Vagina (tissue), 2 donors: ENCODE measurements around the gene TMBIM6. TPM values are rescaled to one million over a fixed set of nuclear protein-coding genes. Genes with fewer than 3 reads are reported as not detected.

Experiments
- DNase-seq, 2 donors: peaks; one replicate each; pipeline ENCODE4 v3.0.0-alpha.2; 2017; ENCODE audit errors: extremely low spot score in 2 of 2
- H3K27ac ChIP-seq: fragments of 200-600 bp; sonication (generic); one replicate; pipeline ENCODE4 v1.5.1; 2019
- H3K27me3 ChIP-seq: fragments of 200-600 bp; sonication (generic); one replicate; pipeline ENCODE4 v1.5.1; 2019
- H3K36me3 ChIP-seq, 2 donors: fragments of 200-600 bp; sonication (generic); one replicate each; pipeline ENCODE4 v1.5.1; 2017 to 2019
- H3K4me1 ChIP-seq: fragments of 200-600 bp; sonication (generic); one replicate; pipeline ENCODE4 v1.5.1; 2019
- H3K4me3 ChIP-seq, 2 donors: fragments of 200-600 bp; sonication (generic); 1 replicate in 1 of 2; 2 replicates in 1 of 2; pipeline ENCODE4 v1.5.1; 2016 to 2019
- H3K9me3 ChIP-seq: fragments of 200-600 bp; sonication (generic); one replicate; pipeline ENCODE4 v1.5.1; 2019
- CTCF ChIP-seq, 3 experiments: fragments of 450-650 bp in 2 of 3; fragments of 200-600 bp in 1 of 3; sonication (generic) in 1 of 3; IDR thresholded peaks; one replicate each; pipeline ENCODE4 v1.5.1; 2017 to 2019; ENCODE audit warnings: antibody characterized with exemption in 3 of 3, mild to moderate bottlenecking in 2 of 3, moderate library complexity in 2 of 3
- POLR2A ChIP-seq, 2 donors: fragments of 450-650 bp; IDR thresholded peaks; one replicate each; pipeline ENCODE4 v1.6.1; 2017; ENCODE audit warnings: antibody characterized with exemption in 2 of 2, mild to moderate bottlenecking in 2 of 2, moderate library complexity in 2 of 2
- POLR2AphosphoS5 ChIP-seq, 2 donors: sonication (generic); formaldehyde crosslinking; IDR thresholded peaks; one replicate each; pipeline ENCODE4 v1.9.0; 2017; ENCODE audit warnings: antibody characterized with exemption in 2 of 2, mild to moderate bottlenecking in 2 of 2, low read depth in 1 of 2; ENCODE audit not compliant: insufficient read depth in 1 of 2
- intact Hi-C: fragments of 100-400 bp; cut with DNase I; formaldehyde crosslinking; loops from one replicate; pipeline ENCODE4 v1.15.1; 2023
- total RNA-seq: library from RNA; depleted of rRNA; stranded (reverse); fragments of >200 nt; gene quantifications from one replicate; pipeline ENCODE4 v1.2.3, GENCODE V29; 2016

TMBIM6 gene
- total RNA-seq, result 240 TPM

- peaks cover 40% of the 10 kb centered on the region for H3K4me1 ChIP-seq
- H3K36me3 ChIP-seq, result no peaks in the 10 kb centered on the region
- H3K27ac ChIP-seq, result peak within 1 kb of the TSS; percentile 94
- TF ChIP-seq POLR2A (IDR thresholded peaks at IDR 0.05), result peak in 1 of 2 donors; percentile 94
- peak; percentile 71 to 86 (median 84) for TF ChIP-seq CTCF (IDR thresholded peaks at IDR 0.05)
- TF ChIP-seq POLR2AphosphoS5 (IDR thresholded peaks at IDR 0.05; ENCODE audit: insufficient read depth in 1 of 2, low read depth in 1 of 2), result peak; percentile 96 to 99
- intact Hi-C loops, result no loop called here
- peak; percentile 100 for DNase-seq
- H3K9me3 ChIP-seq, result no peaks in the 10 kb centered on the region
- H3K4me3 ChIP-seq, result peak within 1 kb of the TSS; percentile 62 to 63
- H3K27me3 ChIP-seq, result no peaks in the 10 kb centered on the region
Measured at GRCh38 chr12:49740930-49741881, at the start of gene TMBIM6. TMBIM6 (plus strand) TSS chr12:49741557; CDS start chr12:49752494, 10,937 bp downstream.

GRCh38 chr12:49692851-49693250 lies 48.5 kb upstream of the TMBIM6 start:
- Histone ChIP-seq H3K9me3 (no peaks in the 10 kb centered on the region), H3K27ac (no peak overlapping the region), H3K4me3 (no peak overlapping the region), H3K27me3 (no peaks in the 10 kb centered on the region), H3K4me1 (no peaks in the 10 kb centered on the region), H3K36me3 (no peaks in the 10 kb centered on the region)
- no peak for DNase-seq
- intact Hi-C loops, result no loop called here
- TF ChIP-seq POLR2A (IDR thresholded peaks at IDR 0.05) (no peak), POLR2AphosphoS5 (IDR thresholded peaks at IDR 0.05; ENCODE audit: insufficient read depth in 1 of 2, low read depth in 1 of 2) (no peak), CTCF (IDR thresholded peaks at IDR 0.05) (no peak)

GRCh38 chr12:49693931-49694444 lies 47.4 kb upstream of the TMBIM6 start:
- Histone ChIP-seq H3K4me3 (no peak overlapping the region), H3K36me3 (no peaks in the 10 kb centered on the region), H3K27ac (no peak overlapping the region), H3K4me1 (peaks cover 7% of the 10 kb centered on the region), H3K9me3 (no peaks in the 10 kb centered on the region), H3K27me3 (no peaks in the 10 kb centered on the region)
- intact Hi-C loops, result loop anchor here (1.0 kb wide), 1 partner anchor 19 kb away; no protein-coding TSS in a partner anchor
- DNase-seq, result no peak
- no peak for TF ChIP-seq POLR2AphosphoS5 (IDR thresholded peaks at IDR 0.05; ENCODE audit: insufficient read depth in 1 of 2, low read depth in 1 of 2)
- no peak for TF ChIP-seq CTCF (IDR thresholded peaks at IDR 0.05)
- TF ChIP-seq POLR2A (IDR thresholded peaks at IDR 0.05), result no peak

GRCh38 chr12:49696723-49697122 lies 44.6 kb upstream of the TMBIM6 start:
- H3K9me3 ChIP-seq, result no peaks in the 10 kb centered on the region
- H3K4me1 ChIP-seq, result peaks cover 13% of the 10 kb centered on the region
- intact Hi-C loops, result no loop called here
- H3K27ac ChIP-seq, result no peak overlapping the region
- TF ChIP-seq POLR2AphosphoS5 (IDR thresholded peaks at IDR 0.05; ENCODE audit: insufficient read depth in 1 of 2, low read depth in 1 of 2), result no peak
- TF ChIP-seq POLR2A (IDR thresholded peaks at IDR 0.05), result no peak
- TF ChIP-seq CTCF (IDR thresholded peaks at IDR 0.05), result no peak
- no peaks in the 10 kb centered on the region for H3K27me3 ChIP-seq
- no peak overlapping the region for H3K4me3 ChIP-seq
- no peak for DNase-seq
- H3K36me3 ChIP-seq, result no peaks in the 10 kb centered on the region
